GM23338 (cell line): ENCODE data around the gene SRGAP1. TPM values are rescaled to one million over a fixed set of nuclear protein-coding genes. Genes with fewer than 3 reads are reported as not detected.
"Not testable (repeated sequence)": the region's sequence is repeated elsewhere in the genome, so short reads cannot be mapped to it uniquely, and the experiment has no call there.

Source experiments
- ATAC-seq: fragments of 200-7000 bp; cut with Tn5 transposase; 3 replicates; pipeline ENCODE4 v1.9.1; 2020
- DNase-seq: peaks from one replicate; pipeline ENCODE4 v3.0.0-alpha.2; 2015; ENCODE audit warnings: low spot score
- H2AFZ ChIP-seq: fragments of 200-600 bp; sonication (generic); 2 replicates; pipeline ENCODE4 v1.8.0; 2016; ENCODE audit warnings: antibody characterized with exemption, mild to moderate bottlenecking, moderate library complexity
- H3F3A ChIP-seq: fragments of 200-600 bp; sonication (generic); replicated peaks from 2 replicates; pipeline ENCODE4 v1.8.0; 2017; ENCODE audit warnings: antibody characterized with exemption, mixed run types, low read depth
- H3K27ac ChIP-seq: fragments of 200-600 bp; sonication (generic); 2 replicates; pipeline ENCODE4 v1.6.1; 2016; ENCODE audit warnings: low read depth
- H3K27me3 ChIP-seq: fragments of 200-600 bp; sonication (generic); 2 replicates; pipeline ENCODE4 v1.8.0; 2016; ENCODE audit warnings: mild to moderate bottlenecking, mixed run types, moderate library complexity; ENCODE audit not compliant: insufficient read depth
- H3K36me3 ChIP-seq: fragments of 200-600 bp; sonication (generic); 2 replicates; pipeline ENCODE4 v1.8.0; 2016; ENCODE audit warnings: mild to moderate bottlenecking; ENCODE audit not compliant: insufficient read depth
- H3K4me1 ChIP-seq: fragments of 200-600 bp; sonication (generic); 2 replicates; pipeline ENCODE4 v1.8.0; 2016; ENCODE audit warnings: mild to moderate bottlenecking, moderate library complexity; ENCODE audit not compliant: insufficient read depth
- H3K4me2 ChIP-seq: fragments of 200-600 bp; sonication (generic); 2 replicates; pipeline ENCODE4 v1.7.1; 2017; ENCODE audit warnings: mixed run types
- H3K4me3 ChIP-seq: fragments of 200-600 bp; sonication (generic); 2 replicates; pipeline ENCODE4 v1.6.1; 2016; ENCODE audit warnings: mixed run types
- H3K79me2 ChIP-seq: fragments of 200-600 bp; sonication (generic); replicated peaks from 2 replicates; pipeline ENCODE4 v1.8.0; 2017; ENCODE audit warnings: mild to moderate bottlenecking; ENCODE audit not compliant: insufficient read depth
- H3K9me2 ChIP-seq: fragments of 200-600 bp; sonication (generic); 2 replicates; pipeline ENCODE4 v1.8.0; 2017; ENCODE audit not compliant: insufficient read depth
- H4K20me1 ChIP-seq: fragments of 200-600 bp; sonication (generic); replicated peaks from 2 replicates; pipeline ENCODE4 v1.8.0; 2017; ENCODE audit warnings: mild to moderate bottlenecking; ENCODE audit not compliant: insufficient read depth
- H3K27ac Mint-ChIP-seq: 2 replicates; pipeline ENCODE4 v1.8.0; 2020; ENCODE audit warnings: inconsistent platforms, mild to moderate bottlenecking, moderate library complexity, mixed read lengths
- H3K27me3 Mint-ChIP-seq: 3 replicates; pipeline ENCODE4 v1.8.0; 2022; ENCODE audit warnings: low read depth, mild to moderate bottlenecking, moderate library complexity, mixed read lengths, inconsistent platforms; ENCODE audit not compliant: insufficient read depth, poor library complexity
- H3K36me3 Mint-ChIP-seq: 3 replicates; pipeline ENCODE4 v1.8.0; 2021; ENCODE audit warnings: low read depth, mild to moderate bottlenecking, inconsistent platforms, moderate library complexity, mixed read lengths
- H3K4me1 Mint-ChIP-seq: 3 replicates; pipeline ENCODE4 v1.8.0; 2020; ENCODE audit warnings: mild to moderate bottlenecking, inconsistent platforms, mixed read lengths
- H3K4me3 Mint-ChIP-seq: 3 replicates; pipeline ENCODE4 v1.8.0; 2021; ENCODE audit warnings: moderate library complexity, mild to moderate bottlenecking, inconsistent platforms, mixed read lengths
- H3K9me3 Mint-ChIP-seq: 3 replicates; pipeline ENCODE4 v1.8.0; 2020; ENCODE audit warnings: moderate library complexity, mild to moderate bottlenecking, inconsistent platforms, mixed read lengths
- CREB1 ChIP-seq: fragments of 250-450 bp; sonication (Bioruptor Pico); IDR thresholded peaks from 2 replicates; pipeline ENCODE4 v1.5.0; 2020; ENCODE audit warnings: low read depth, mild to moderate bottlenecking, moderate library complexity
- EZH2phosphoT487 ChIP-seq: fragments of 200-600 bp; sonication (generic); IDR thresholded peaks from one replicate; pipeline ENCODE4 v1.8.1; 2018; ENCODE audit warnings: antibody characterized with exemption; ENCODE audit not compliant: unreplicated experiment
- JUNB ChIP-seq: IDR thresholded peaks from one replicate; pipeline ENCODE4 v1.6.1; 2016; ENCODE audit warnings: antibody characterized with exemption; ENCODE audit not compliant: unreplicated experiment
- NANOG ChIP-seq: IDR thresholded peaks from 2 replicates; pipeline ENCODE4 v1.6.1; 2016; ENCODE audit warnings: antibody characterized with exemption, borderline replicate concordance
- POLR2AphosphoS5 ChIP-seq: IDR thresholded peaks from 2 replicates; pipeline ENCODE4 v1.6.1; 2016; ENCODE audit warnings: antibody characterized with exemption, low read depth
- STAT1 ChIP-seq: IDR thresholded peaks from one replicate; pipeline ENCODE4 v1.6.1; 2016; ENCODE audit warnings: antibody characterized with exemption; ENCODE audit not compliant: unreplicated experiment
- ZNF331 ChIP-seq: fragments of 250-450 bp; sonication (Bioruptor Pico); IDR thresholded peaks from 2 replicates; pipeline ENCODE4 v1.5.0; 2020; ENCODE audit warnings: low read depth, mild to moderate bottlenecking, moderate library complexity
- polyA plus RNA-seq: library from polyadenylated mRNA; unstranded; fragments of >200 nt; fragmentation: Nextera tagmentation; extraction: Ambion mirVana; gene quantifications from 2 replicates; pipeline ENCODE4 v1.2.1, GENCODE V29; 2016
- total RNA-seq: library from RNA; depleted of rRNA; stranded (reverse); fragments of >200 nt; shearing (Covaris generic); gene quantifications from 2 replicates; pipeline ENCODE4 v1.2.3, GENCODE V29; 2014
- TF ChIP-seq, protein P1 (sequence below): IDR thresholded peaks from 2 replicates; pipeline ENCODE4 v1.6.1; 2016; ENCODE audit warnings: antibody characterized with exemption
- TF ChIP-seq, protein P2 (sequence below): fragments of 250-450 bp; sonication (Bioruptor Pico); IDR thresholded peaks from 2 replicates; pipeline ENCODE4 v1.5.0; 2020; ENCODE audit warnings: mild to moderate bottlenecking, moderate library complexity

SRGAP1 gene
- total and polyA plus RNA-seq, 2 experiments from 2014 or later: 6.1 to 8.1 TPM

DNA sequence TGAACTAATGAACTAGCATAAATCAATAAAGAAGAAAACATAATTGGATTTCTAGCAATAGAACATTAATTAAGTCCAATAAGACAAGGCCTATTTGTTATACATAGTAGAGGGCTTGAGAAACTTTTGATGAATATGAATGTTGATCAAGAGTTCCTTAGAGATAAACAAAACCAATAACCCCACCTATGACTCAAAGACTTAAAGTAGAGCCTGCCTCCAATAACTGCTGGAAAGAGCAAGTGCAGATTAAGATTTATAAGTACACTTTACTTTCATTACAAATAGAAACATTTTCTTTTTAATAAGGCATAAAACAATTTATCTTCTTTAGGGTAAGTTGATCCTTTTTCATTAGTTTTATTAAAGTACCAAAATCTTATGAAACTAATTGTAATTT, 185.7 kb downstream of the SRGAP1 start:
- Histone ChIP-seq H2AFZ (no peak overlapping the region), H3K4me1 (no peaks in the 10 kb centered on the region), H4K20me1 (no peaks in the 10 kb centered on the region), H3K4me3 (no peak overlapping the region), H3K36me3 (no peaks in the 10 kb centered on the region), H3K79me2 (no peaks in the 10 kb centered on the region), H3K9me2 (peaks cover 5% of the 10 kb centered on the region; the same call in 1 of the 2 replicates), H3F3A (no peaks in the 10 kb centered on the region), H3K27ac (no peak overlapping the region), H3K27me3 (no peaks in the 10 kb centered on the region), H3K4me2 (no peak overlapping the region)
- Mint-ChIP-seq H3K27ac (no peak overlapping the region), H3K36me3 (peaks cover 26% of the 10 kb centered on the region), H3K4me3 (no peak overlapping the region), H3K9me3 (peaks cover 28% of the 10 kb centered on the region), H3K4me1 (peaks cover 4% of the 10 kb centered on the region; the same call in 1 of the 3 replicates), H3K27me3 (no peaks in the 10 kb centered on the region)
- TF ChIP-seq STAT1: no peak
- TF ChIP-seq, protein P1, sequence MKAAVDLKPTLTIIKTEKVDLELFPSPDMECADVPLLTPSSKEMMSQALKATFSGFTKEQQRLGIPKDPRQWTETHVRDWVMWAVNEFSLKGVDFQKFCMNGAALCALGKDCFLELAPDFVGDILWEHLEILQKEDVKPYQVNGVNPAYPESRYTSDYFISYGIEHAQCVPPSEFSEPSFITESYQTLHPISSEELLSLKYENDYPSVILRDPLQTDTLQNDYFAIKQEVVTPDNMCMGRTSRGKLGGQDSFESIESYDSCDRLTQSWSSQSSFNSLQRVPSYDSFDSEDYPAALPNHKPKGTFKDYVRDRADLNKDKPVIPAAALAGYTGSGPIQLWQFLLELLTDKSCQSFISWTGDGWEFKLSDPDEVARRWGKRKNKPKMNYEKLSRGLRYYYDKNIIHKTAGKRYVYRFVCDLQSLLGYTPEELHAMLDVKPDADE: no peak
- TF ChIP-seq CREB1: no peak
- TF ChIP-seq, protein P2, sequence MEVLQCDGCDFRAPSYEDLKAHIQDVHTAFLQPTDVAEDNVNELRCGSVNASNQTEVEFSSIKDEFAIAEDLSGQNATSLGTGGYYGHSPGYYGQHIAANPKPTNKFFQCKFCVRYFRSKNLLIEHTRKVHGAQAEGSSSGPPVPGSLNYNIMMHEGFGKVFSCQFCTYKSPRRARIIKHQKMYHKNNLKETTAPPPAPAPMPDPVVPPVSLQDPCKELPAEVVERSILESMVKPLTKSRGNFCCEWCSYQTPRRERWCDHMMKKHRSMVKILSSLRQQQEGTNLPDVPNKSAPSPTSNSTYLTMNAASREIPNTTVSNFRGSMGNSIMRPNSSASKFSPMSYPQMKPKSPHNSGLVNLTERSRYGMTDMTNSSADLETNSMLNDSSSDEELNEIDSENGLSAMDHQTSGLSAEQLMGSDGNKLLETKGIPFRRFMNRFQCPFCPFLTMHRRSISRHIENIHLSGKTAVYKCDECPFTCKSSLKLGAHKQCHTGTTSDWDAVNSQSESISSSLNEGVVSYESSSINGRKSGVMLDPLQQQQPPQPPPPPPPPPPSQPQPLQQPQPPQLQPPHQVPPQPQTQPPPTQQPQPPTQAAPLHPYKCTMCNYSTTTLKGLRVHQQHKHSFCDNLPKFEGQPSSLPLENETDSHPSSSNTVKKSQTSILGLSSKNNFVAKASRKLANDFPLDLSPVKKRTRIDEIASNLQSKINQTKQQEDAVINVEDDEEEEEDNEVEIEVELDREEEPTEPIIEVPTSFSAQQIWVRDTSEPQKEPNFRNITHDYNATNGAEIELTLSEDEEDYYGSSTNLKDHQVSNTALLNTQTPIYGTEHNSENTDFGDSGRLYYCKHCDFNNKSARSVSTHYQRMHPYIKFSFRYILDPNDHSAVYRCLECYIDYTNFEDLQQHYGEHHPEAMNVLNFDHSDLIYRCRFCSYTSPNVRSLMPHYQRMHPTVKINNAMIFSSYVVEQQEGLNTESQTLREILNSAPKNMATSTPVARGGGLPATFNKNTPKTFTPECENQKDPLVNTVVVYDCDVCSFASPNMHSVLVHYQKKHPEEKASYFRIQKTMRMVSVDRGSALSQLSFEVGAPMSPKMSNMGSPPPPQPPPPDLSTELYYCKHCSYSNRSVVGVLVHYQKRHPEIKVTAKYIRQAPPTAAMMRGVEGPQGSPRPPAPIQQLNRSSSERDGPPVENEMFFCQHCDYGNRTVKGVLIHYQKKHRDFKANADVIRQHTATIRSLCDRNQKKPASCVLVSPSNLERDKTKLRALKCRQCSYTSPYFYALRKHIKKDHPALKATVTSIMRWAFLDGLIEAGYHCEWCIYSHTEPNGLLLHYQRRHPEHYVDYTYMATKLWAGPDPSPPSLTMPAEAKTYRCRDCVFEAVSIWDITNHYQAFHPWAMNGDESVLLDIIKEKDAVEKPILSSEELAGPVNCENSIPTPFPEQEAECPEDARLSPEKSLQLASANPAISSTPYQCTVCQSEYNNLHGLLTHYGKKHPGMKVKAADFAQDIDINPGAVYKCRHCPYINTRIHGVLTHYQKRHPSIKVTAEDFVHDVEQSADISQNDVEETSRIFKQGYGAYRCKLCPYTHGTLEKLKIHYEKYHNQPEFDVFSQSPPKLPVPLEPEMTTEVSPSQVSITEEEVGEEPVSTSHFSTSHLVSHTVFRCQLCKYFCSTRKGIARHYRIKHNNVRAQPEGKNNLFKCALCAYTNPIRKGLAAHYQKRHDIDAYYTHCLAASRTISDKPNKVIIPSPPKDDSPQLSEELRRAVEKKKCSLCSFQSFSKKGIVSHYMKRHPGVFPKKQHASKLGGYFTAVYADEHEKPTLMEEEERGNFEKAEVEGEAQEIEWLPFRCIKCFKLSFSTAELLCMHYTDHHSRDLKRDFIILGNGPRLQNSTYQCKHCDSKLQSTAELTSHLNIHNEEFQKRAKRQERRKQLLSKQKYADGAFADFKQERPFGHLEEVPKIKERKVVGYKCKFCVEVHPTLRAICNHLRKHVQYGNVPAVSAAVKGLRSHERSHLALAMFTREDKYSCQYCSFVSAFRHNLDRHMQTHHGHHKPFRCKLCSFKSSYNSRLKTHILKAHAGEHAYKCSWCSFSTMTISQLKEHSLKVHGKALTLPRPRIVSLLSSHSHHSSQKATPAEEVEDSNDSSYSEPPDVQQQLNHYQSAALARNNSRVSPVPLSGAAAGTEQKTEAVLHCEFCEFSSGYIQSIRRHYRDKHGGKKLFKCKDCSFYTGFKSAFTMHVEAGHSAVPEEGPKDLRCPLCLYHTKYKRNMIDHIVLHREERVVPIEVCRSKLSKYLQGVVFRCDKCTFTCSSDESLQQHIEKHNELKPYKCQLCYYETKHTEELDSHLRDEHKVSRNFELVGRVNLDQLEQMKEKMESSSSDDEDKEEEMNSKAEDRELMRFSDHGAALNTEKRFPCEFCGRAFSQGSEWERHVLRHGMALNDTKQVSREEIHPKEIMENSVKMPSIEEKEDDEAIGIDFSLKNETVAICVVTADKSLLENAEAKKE (CRISPR knock-in tag): no peak
- no peak for TF ChIP-seq POLR2AphosphoS5
- TF ChIP-seq NANOG: no peak
- no peak for TF ChIP-seq ZNF331 (CRISPR knock-in tag)
- no peak for TF ChIP-seq EZH2phosphoT487
- no peak for TF ChIP-seq JUNB
- ATAC-seq: no peak
- DNase-seq: no peak

DNA sequence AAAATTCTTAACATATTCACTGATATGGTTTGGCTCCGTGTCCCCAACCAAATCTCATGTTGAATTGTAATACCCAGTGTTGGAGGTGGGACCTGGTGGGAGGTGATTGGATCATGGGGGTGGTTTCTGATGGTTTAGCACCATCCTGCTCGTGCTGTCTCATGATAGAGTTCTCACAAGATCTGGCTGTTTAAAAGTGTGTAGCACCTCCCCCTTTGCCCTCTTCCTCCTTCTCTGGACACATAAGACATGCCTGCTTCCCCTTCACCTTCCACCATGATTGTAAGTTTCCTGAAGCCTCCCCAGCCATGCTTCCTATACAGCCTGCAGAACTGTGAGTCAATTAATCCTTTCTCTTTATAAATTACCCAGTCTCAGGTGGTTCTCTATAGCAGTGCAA, 189.6 kb downstream of the SRGAP1 start:
- not testable (repeated sequence) for H3K27me3 ChIP-seq, ATAC-seq

More for the DNA sequence above, 189.6 kb downstream of the SRGAP1 start:
- peaks cover 11% of the 10 kb centered on the region; the same call in 2 of the 3 replicates for H3K4me1 Mint-ChIP-seq
- H3K36me3 Mint-ChIP-seq: peaks cover 30% of the 10 kb centered on the region
- H3K9me3 Mint-ChIP-seq: peaks cover 35% of the 10 kb centered on the region
- not testable (repeated sequence) for H3F3A ChIP-seq, H3K4me3 ChIP-seq, H3K36me3 ChIP-seq, H3K27ac ChIP-seq, DNase-seq, H3K79me2 ChIP-seq, H3K4me2 ChIP-seq, H4K20me1 ChIP-seq, H3K4me1 ChIP-seq, H3K27ac Mint-ChIP-seq, H2AFZ ChIP-seq, H3K4me3 Mint-ChIP-seq, H3K27me3 Mint-ChIP-seq
- peaks cover 11% of the 10 kb centered on the region for H3K9me2 ChIP-seq
